GM19025 (cell line): ENCODE results near the gene LRBA.

Source experiments
- ATAC-seq: cut with Tn5 transposase; IDR thresholded peaks from one replicate; pipeline ENCODE4 v1.9.1; 2021; ENCODE audit warnings: mild to moderate bottlenecking, low read depth, moderate library complexity; ENCODE audit not compliant: unreplicated experiment

LRBA gene

DNA sequence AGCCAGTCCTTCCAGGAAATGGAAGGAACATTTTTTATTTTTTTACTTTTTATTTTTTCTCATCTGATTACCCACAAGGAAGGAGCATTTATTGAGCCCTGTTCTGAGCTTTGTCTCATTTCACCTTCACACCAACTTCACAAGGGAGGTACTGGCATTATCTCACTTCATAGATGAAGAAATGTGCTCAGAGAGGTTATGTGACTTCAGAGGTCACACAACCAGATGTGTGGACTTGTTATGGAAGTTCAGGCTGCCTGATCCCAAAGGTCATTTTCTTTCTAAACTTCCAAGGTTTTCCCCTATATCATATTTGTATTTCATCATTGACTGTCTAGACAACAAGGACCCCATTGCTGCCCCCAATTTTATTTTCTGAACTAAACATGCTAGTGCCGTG is 776.5 kb downstream of the LRBA start:
- no peak for ATAC-seq

DNA sequence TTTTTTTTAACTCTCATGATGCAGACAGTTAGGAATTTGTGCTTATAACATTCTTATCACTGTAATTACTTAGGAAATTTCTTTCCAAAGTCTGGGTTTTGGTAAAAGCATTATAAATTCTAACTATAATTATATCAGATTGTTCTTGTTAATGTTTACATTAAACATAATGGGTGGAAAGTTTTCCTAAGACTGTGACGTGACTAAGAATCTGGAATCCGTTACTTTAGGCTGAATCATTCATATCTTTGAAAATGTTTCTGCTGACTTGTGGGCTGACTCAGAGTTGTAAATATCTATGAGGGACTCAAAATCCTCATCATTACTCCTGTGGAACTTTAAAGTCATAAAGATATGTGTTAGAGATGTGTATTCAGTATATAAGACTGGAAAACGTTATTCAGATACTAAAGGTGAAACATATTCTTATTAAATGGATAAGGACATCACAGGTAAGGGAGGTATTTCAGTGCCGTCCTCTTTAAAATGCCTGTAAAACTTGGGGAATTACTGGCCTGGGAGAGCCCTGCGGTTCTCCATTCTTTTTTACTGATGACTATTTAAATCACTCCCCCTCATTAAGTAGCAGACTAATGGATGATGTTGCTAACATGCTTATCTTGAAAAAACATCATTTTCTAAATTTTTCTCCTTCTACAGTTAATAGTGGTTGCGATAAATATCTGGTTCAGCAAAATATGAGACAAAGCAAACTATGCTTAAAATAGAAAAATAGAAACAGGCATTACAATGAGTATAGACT is 777.8 kb downstream of the LRBA start:
- ATAC-seq = no peak

DNA sequence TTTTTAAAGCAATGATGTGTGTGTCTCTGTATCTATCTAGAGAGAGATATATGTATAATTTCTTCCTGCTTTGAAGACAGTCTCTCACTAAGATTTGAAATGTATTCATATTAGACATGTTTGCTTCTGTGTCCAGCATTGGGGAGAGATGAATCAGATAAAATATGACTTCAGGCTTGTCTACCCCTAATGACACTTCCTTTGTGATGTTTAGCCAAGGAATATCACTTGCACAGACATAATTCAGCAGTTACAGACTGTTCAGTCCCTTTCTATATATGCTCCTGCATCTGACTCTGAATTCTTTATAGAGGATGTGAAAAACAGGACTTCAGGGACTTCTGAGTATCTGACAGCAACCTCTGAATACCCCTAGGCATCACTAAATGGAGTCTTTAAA is 778.5 kb downstream of the LRBA start:
- ATAC-seq = no peak

DNA sequence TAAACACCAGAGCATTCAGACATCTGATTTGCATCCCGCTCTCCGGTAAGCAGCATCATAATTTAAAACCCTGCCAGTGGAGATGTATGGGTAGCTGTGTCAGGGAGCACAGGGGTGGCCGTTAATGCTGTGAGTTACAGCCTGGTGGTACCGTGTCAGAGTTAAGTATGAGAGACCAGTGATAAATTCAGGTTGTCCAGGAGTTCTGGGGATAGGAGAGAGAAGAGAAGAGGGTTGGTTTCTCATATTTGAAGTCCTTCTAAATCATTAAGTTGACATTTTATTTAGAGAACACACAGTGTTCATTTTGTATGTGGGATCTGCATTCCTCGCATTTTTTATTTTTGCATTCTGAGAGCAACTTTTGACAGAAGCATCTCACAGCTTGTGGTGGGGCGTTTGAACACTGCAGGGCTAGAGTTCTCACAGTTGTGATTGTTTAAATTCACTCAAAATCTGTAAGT is 779.2 kb downstream of the LRBA start:
- no peak for ATAC-seq

DNA sequence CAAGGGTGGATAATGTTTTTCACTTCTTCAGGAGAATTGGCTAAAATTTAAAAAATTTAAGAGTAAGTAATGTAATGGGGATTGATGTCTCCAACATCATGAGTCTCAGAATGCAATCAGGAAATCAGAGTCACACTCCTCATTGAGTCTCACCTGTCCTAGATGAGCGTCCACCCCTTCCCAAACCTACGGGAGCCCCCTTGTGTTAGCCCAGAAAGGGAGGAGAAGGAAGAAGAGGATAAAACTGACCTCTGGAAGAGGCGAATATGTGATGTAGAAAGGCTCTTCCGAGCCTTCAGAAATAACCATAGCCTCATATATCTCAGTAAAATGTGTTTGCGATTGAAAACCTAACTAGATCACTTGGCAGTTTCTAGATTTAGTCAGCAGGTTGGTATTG is 779.8 kb downstream of the LRBA start:
- no peak for ATAC-seq

DNA sequence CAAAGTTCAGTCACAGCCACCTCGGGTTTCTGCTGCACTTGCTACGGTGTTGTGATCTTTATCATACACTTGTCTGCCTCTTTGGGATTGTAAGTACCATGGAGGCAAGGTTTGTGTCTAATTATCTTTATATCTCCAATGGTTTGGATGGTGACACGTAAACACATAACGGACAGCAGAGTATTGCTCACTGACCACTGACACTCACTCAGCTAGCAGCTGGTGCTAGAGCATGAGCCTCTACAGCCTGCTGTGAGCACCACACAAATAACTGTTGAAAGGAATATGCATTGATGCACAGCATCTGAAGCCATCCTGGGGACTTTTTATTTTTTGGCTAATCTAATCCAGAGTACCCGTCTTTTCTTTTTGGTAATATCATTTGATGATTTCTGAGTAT is 780.8 kb downstream of the LRBA start:
- ATAC-seq = no peak

DNA sequence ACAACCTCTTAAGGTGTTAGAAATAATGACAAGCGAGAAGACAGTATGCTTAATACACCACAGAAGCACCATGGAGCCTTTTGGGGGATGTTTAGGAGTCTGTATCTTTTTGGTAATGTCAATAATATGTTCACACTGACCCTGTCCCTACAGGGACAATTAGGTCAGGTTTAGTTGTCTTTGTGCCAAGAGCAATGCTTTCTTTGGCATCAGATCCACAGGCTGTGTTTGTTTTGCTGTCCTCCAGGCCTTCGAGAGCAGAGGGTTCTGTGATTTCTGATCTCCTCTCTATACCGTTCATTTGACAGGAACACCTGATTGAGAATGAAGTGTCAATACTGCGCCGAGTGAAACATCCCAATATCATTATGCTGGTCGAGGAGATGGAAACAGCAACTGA is 783.1 kb downstream of the LRBA start:
- ATAC-seq = no peak

DNA sequence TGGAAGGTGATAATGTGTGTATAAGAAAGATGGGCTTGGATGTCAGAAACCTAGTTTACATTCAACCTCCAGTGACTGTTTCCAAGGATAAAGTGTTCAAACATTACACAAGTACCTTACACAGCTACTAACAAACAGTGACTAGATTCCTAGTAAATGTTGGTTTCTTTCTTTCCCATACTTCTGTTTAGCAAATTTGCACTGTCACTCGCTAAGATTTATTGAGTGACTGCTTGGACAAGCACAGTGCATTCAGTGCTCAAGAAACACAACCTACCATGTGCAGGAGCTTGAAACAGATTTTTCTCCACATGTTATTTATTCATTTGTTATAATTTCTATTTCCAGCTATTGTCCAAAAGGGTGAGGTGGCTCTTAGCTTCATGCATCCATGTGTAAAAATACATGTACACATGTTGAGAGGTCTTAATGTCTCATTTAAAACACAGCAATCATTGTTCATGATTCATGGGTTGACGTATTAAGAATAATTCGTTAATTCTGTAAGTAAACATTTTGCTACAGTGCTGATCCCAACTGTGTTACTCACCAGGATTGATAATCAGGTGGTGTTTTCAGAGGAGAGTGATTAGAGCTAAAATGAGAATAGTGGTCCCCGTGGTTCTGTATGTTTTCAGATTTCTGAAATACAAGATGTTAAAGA is 783.8 kb downstream of the LRBA start:
- no peak for ATAC-seq

DNA sequence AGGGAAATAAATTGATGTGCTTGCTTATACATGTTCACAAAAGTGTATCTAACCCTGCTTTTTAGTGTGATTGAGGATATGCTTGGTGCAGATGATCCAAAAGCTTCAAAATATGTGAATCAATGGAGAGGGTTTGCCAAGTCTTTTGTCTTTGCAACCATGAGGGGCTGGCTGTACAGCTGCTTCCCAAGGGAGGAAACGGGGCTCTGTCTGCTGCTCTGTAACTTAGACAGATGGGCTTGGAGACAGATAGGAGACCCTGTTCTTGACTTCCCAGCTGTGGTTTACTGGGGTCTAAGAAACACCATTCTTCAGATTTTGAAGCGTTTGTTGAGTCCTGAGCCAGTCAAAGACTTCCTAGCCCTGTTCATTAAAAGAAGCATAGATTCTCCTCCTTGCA is 784.5 kb downstream of the LRBA start:
- no peak for ATAC-seq

DNA sequence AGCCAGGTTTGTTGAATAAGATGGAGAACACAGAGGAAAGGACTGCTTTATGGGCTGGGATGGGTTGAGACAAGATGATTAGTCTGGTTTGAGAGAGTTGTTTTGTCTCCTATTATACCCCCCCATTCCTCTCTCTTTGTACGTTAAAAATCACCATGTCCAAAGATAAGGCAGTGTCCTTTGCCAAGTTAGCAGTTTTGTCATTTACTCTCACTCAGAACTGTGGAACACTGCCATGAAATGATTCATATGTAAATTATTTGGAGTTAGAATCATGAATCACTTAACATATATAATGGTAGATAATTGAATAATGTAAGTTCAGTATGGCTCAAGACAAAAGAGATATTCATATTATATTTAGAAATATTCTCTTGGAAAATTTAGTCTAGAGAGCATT is 785.6 kb downstream of the LRBA start:
- ATAC-seq = no peak

DNA sequence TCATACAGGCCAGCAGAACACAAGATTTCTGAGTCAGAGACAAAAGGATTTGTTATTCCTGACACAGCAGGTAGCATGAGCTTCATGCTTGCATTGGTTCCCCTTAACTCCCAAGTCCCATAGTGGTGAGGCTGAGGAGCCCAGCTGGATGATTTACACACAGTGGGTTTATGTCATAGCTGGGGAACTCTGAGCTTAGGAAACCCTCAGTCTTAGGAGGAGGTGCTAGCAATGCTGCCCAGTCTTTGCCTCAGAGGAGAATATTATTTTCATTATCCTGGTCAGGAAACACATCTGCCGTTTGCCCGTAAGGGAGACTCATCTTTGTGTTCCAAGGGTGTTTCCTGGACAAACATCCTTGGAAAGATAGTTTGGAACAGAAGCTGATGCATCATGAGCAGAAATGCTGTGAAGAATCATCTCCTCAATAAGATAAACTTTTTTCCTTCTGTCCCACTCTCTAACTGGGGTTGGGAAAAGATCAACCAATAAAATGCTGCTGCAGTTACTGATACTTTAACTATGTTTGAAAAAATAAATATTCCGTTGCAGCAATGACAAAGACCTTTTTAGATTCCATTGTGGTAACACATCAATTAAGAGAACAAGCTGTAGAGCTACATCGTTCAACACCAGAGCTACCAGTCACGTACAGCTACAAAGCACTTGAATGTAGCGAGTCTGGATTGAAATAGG is 790.0 kb downstream of the LRBA start:
- ATAC-seq = no peak

DNA sequence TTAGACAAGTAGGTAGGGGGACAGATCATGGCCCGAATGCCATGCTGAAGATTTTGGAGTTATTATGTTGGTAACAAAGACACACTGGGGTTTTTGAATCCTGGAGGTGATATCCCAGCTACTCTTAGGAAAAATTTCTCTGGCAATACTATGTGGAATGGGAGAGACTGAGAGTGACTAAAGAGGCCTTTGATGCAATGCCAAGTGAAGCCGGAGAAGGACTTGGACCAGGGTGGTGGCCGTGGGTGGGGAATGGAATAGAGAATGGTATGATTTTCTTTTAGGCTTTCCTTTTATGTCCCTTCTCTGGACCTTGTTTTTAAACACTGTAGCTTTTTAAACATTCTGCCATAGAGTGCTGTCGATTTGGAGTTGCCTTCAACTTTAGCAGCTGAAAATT is 795.2 kb downstream of the LRBA start:
- ATAC-seq = no peak

DNA sequence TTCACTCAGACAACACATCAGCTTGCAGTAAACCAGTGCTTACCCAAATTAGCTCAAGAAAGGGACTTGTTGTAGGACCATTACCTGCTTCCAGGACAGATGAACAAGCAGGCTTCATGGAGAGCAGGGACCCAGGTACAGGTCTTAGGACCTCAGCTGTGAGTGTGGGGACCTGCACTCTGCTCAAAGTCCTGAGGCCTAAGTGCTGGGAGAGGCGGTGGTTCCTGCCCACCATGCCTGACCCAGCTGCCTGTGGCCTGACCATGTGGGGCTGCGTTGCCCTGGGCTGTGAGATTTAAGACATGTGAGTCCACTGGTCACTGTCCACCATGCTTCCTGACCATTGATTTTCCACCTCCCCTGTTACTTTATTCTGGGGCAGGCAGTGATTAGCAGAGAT is 796.6 kb downstream of the LRBA start:
- no peak for ATAC-seq

DNA sequence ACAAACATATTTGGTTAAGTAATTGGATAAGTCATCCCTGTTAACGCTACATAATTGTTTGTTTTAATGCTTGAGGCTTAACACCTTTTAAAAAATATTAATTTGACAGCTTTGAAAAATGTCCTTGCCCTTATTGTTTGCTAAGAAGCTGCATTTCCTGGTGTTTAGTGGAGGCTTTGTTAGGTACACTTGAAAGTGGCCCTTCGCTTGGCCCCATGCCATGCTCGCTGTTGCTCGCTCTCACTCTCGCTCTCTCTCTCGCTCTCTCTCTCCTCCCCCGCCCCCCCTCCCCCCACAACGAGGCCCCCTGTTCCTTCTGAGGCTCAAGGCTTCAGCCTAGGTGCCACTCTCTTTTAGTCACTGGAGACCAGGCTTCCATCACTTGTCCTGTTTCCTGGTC is 797.3 kb downstream of the LRBA start:
- no peak for ATAC-seq

DNA sequence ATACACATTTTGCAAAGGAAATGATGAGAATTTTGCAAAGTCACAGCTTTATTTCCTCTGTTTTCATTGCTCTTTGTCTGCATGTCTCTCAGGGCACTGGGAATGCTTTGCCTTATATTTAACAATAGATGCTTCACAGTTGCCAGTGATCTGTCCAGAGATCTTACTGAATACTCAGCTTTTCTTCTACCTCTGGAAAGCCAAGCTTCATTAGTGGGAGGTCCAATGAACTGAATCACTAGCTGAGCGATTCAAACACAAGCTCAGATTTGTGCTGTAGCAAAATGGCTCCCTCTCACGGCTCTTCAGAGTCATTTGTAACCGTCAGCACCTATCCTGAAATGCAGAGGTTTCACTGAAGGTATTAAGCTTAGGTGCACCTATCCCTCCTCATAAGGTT is 797.9 kb downstream of the LRBA start:
- ATAC-seq = no peak

DNA sequence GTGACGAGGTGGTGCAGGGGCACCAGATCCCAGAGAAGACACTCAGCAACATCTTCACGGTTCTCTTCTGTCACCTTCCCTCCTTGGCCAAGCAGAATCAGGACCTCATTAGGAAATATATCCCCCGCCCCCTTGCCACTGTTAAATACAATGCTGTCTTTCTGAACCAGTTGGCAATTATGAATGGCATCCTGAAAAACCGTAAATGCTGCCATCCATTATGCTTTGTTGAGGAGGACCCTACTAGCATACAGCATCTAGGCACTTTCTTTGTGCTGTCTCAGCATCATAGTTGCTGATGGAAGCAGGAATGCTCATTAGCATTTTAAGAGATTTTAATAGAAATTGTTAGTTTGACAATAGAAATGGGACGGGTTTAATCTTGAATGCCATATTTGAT is 798.4 kb downstream of the LRBA start:
- no peak for ATAC-seq

DNA sequence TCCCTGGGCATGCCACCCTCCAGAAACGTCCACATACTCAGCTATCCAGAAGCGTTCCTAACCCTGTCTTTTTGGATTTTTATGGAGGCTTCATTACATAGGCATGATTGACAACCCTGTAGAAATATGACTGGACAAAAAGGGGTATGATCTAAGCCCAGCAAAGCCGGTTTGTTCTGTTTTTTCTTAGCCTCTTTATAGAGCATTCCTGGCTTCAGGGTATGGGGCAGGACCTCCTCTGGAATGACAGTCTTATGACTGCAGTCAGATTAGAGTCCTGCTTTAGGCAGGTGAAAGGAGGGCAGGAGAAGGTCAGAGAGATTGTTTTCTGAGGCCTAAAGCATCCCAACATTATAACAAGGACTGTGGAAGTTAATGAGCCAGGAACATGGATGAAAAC is 799.5 kb downstream of the LRBA start:
- no peak for ATAC-seq
